Retinal pigment epithelial cell (primary cell): ENCODE data around the gene COTL1.

Experiments
- DNase-seq: peaks from one replicate; pipeline ENCODE4 v3.0.0-alpha.2; 2010; ENCODE audit warnings: low read depth
- H3K4me3 ChIP-seq: 2 replicates; pipeline ENCODE4 v1.5.1; 2011; ENCODE audit warnings: mild to moderate bottlenecking, low read length, control low read depth, moderate library complexity
- TF ChIP-seq, protein P1 (sequence below): conservative IDR thresholded peaks from 2 replicates; pipeline ENCODE4 v1.5.1; 2011; ENCODE audit warnings: low read depth, low read length, control low read depth, inconsistent platforms

COTL1 gene

GRCh38 chr16:84600343-84601229 lies 17.3 kb downstream of the COTL1 start:
- TF ChIP-seq, protein P1, sequence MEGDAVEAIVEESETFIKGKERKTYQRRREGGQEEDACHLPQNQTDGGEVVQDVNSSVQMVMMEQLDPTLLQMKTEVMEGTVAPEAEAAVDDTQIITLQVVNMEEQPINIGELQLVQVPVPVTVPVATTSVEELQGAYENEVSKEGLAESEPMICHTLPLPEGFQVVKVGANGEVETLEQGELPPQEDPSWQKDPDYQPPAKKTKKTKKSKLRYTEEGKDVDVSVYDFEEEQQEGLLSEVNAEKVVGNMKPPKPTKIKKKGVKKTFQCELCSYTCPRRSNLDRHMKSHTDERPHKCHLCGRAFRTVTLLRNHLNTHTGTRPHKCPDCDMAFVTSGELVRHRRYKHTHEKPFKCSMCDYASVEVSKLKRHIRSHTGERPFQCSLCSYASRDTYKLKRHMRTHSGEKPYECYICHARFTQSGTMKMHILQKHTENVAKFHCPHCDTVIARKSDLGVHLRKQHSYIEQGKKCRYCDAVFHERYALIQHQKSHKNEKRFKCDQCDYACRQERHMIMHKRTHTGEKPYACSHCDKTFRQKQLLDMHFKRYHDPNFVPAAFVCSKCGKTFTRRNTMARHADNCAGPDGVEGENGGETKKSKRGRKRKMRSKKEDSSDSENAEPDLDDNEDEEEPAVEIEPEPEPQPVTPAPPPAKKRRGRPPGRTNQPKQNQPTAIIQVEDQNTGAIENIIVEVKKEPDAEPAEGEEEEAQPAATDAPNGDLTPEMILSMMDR = no peak
- no peak overlapping the region for H3K4me3 ChIP-seq
- DNase-seq = no peak

DNA sequence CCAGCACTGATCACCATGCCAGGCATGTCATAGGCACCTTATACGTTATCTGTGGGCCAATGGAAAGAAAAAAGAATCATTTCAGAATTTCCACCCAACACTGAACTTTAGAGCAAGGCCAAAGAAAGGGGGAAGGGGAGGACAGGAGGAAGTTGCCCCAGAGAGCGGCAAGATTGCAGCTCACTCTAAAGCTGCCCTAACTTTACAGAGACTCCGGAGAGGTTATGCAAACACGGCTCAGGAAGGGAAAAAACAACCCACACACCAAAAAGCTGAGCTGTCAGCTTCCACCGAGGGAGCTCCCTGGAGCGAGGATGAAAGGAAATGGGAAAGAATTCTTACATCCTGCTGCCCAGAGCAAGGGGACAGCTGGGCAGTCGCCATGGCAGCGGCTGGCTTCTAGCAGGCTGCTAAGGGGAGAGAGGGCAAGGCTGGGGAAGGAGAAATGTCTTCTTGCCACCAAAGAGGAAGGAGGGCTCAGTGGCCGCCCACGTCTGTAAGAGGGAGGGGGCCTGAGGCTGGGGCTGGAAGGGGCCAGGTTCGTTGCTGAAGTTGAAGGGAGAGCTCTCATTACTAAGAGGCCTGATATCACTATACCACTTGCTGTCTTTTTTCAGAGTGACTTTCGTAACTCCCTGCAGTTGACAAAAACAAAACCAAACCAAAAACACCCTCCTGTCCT lies 18.2 kb downstream of the COTL1 start:
- H3K4me3 ChIP-seq = no peak overlapping the region
- TF ChIP-seq, protein P1 = no peak
- no peak for DNase-seq

DNA sequence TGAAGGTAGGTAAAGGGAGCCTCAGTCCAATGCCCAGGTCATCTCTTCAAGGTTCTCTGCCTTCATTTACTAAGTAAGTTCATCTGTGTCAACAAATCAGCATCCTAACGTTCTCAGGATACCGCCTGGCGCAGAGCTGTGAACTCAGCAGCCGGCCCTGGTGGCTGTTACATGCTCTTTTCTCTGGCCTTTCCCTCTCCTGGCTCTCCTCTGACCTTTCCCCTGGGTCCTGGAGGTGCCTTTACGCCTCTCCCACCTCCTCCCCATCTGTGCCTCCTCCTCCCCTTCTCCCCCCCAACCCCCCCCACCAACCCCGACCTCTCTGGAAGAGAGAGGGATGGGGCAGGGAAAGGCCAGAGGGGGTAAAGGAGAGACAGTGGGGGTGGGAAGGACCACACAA lies 19.5 kb downstream of the COTL1 start:
- no peak for DNase-seq
- no peak overlapping the region for H3K4me3 ChIP-seq
- TF ChIP-seq, protein P1 = no peak

GRCh38 chr16:84597931-84598351 lies 19.9 kb downstream of the COTL1 start:
- H3K4me3 ChIP-seq = no peak overlapping the region
- TF ChIP-seq, protein P1 = no peak
- DNase-seq = no peak

- DNase-seq = no peak
- no peak overlapping the region for H3K4me3 ChIP-seq
- TF ChIP-seq, protein P1 = no peak
These were observed 20.4 kb downstream of the COTL1 start for GRCh38 chr16:84597528-84597896.

GRCh38 chr16:84596801-84597527 lies 20.9 kb downstream of the COTL1 start:
- TF ChIP-seq, protein P1 = no peak
- no peak overlapping the region for H3K4me3 ChIP-seq
- DNase-seq = no peak
